Measurements from ENCODE around the gene NLGN4X. TPM values are rescaled to one million over a fixed set of nuclear protein-coding genes. Genes with fewer than 3 reads are reported as not detected.
A peak's percentile ranks its signal among the peaks of the same experiment; 100 is the strongest.

The NLGN4X gene
- total RNA-seq, 1 donor from 2014 or later: 1.2 TPM

GRCh38 chrX:6024204-6024603, 204.5 kb downstream of the NLGN4X start:
- Mint-ChIP-seq H3K4me3 (ENCODE audit: unreplicated experiment) (no peak overlapping the region), H3K4me1 (ENCODE audit: low read depth) (no peaks in the 10 kb centered on the region), H3K9me3 (ENCODE audit: low read depth) (peaks cover 3% of the 10 kb centered on the region), H3K36me3 (ENCODE audit: low read depth) (no peaks in the 10 kb centered on the region), H3K27ac (ENCODE audit: unreplicated experiment) (no peak overlapping the region), H3K27me3 (ENCODE audit: low read depth) (peaks cover 13% of the 10 kb centered on the region)
- TF ChIP-seq, protein P1, sequence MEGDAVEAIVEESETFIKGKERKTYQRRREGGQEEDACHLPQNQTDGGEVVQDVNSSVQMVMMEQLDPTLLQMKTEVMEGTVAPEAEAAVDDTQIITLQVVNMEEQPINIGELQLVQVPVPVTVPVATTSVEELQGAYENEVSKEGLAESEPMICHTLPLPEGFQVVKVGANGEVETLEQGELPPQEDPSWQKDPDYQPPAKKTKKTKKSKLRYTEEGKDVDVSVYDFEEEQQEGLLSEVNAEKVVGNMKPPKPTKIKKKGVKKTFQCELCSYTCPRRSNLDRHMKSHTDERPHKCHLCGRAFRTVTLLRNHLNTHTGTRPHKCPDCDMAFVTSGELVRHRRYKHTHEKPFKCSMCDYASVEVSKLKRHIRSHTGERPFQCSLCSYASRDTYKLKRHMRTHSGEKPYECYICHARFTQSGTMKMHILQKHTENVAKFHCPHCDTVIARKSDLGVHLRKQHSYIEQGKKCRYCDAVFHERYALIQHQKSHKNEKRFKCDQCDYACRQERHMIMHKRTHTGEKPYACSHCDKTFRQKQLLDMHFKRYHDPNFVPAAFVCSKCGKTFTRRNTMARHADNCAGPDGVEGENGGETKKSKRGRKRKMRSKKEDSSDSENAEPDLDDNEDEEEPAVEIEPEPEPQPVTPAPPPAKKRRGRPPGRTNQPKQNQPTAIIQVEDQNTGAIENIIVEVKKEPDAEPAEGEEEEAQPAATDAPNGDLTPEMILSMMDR (IDR thresholded peaks at IDR 0.05): no peak
- DNase-seq (ENCODE audit: low spot score): no peak

- Mint-ChIP-seq H3K9me3 (ENCODE audit: low read depth) (peaks cover 5% of the 10 kb centered on the region), H3K27me3 (ENCODE audit: low read depth) (peaks cover 10% of the 10 kb centered on the region), H3K36me3 (ENCODE audit: low read depth) (no peaks in the 10 kb centered on the region), H3K27ac (ENCODE audit: unreplicated experiment) (no peak overlapping the region), H3K4me3 (ENCODE audit: unreplicated experiment) (no peak overlapping the region), H3K4me1 (ENCODE audit: low read depth) (no peaks in the 10 kb centered on the region)
- no peak for DNase-seq (ENCODE audit: low spot score)
- TF ChIP-seq, protein P1 (IDR thresholded peaks at IDR 0.05): peak; percentile 85
Observed at GRCh38 chrX:6021316-6022091, 207.2 kb downstream of the NLGN4X start.

GRCh38 chrX:6019076-6019475, 209.6 kb downstream of the NLGN4X start:
- Mint-ChIP-seq H3K27me3 (ENCODE audit: low read depth) (peaks cover 10% of the 10 kb centered on the region), H3K9me3 (ENCODE audit: low read depth) (peaks cover 6% of the 10 kb centered on the region), H3K4me1 (ENCODE audit: low read depth) (no peaks in the 10 kb centered on the region), H3K36me3 (ENCODE audit: low read depth) (no peaks in the 10 kb centered on the region), H3K4me3 (ENCODE audit: unreplicated experiment) (no peak overlapping the region), H3K27ac (ENCODE audit: unreplicated experiment) (no peak overlapping the region)
- TF ChIP-seq, protein P1 (IDR thresholded peaks at IDR 0.05): no peak
- DNase-seq (ENCODE audit: low spot score): no peak

DNA sequence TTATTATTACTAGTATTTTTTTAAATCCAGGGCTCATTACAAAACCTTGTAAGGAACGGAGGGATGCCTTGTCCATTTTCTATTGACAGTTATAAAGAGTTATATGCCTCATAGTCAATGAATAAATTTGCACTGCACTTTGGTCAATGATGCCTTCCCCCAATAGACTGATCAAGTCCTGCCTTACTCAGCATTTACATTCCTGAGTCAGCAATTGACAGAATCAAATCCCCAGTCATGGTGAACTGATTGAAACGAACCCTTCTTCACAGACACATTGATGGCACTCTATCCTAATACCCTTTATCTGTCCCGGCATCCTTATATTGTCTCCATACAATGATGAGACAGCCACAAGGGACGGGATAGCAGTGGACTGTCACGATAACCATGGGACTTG, 213.2 kb downstream of the NLGN4X start:
- TF ChIP-seq, protein P1 (IDR thresholded peaks at IDR 0.05): no peak
- no peak overlapping the region for H3K4me3 Mint-ChIP-seq (ENCODE audit: unreplicated experiment)
- H3K4me1 Mint-ChIP-seq (ENCODE audit: low read depth): no peaks in the 10 kb centered on the region
- DNase-seq (ENCODE audit: low spot score): no peak
- H3K27ac Mint-ChIP-seq (ENCODE audit: unreplicated experiment): no peak overlapping the region
- H3K36me3 Mint-ChIP-seq (ENCODE audit: low read depth): no peaks in the 10 kb centered on the region
- H3K27me3 Mint-ChIP-seq (ENCODE audit: low read depth): peaks cover 7% of the 10 kb centered on the region
- H3K9me3 Mint-ChIP-seq (ENCODE audit: low read depth): peaks cover 6% of the 10 kb centered on the region

- Mint-ChIP-seq H3K4me1 (ENCODE audit: low read depth) (no peaks in the 10 kb centered on the region), H3K36me3 (ENCODE audit: low read depth) (no peaks in the 10 kb centered on the region), H3K4me3 (ENCODE audit: unreplicated experiment) (no peak overlapping the region), H3K27me3 (ENCODE audit: low read depth) (no peaks in the 10 kb centered on the region), H3K27ac (ENCODE audit: unreplicated experiment) (no peak overlapping the region), H3K9me3 (ENCODE audit: low read depth) (peaks cover 13% of the 10 kb centered on the region)
- DNase-seq (ENCODE audit: low spot score): no peak
- TF ChIP-seq, protein P1 (IDR thresholded peaks at IDR 0.05): no peak
Observed at GRCh38 chrX:6012357-6012756, 216.3 kb downstream of the NLGN4X start.

Data from chondrocyte (in vitro differentiated cells).